PC-3 (cell line): Measurements from ENCODE around the gene SLC44A5.

ENCODE experiments used
- CTCF ChIP-seq: fragments of 300-600 bp; sonication (generic); conservative IDR thresholded peaks from 2 replicates; pipeline ENCODE4 v1.5.1; 2017; ENCODE audit warnings: antibody characterized with exemption, low read depth, mild to moderate bottlenecking, low read length
- EZH2 ChIP-seq: fragments of 300-600 bp; sonication (generic); IDR thresholded peaks from one replicate; pipeline ENCODE4 v1.6.1; 2017; ENCODE audit warnings: antibody characterized with exemption, mild to moderate bottlenecking, low read length; ENCODE audit not compliant: unreplicated experiment

DNA sequence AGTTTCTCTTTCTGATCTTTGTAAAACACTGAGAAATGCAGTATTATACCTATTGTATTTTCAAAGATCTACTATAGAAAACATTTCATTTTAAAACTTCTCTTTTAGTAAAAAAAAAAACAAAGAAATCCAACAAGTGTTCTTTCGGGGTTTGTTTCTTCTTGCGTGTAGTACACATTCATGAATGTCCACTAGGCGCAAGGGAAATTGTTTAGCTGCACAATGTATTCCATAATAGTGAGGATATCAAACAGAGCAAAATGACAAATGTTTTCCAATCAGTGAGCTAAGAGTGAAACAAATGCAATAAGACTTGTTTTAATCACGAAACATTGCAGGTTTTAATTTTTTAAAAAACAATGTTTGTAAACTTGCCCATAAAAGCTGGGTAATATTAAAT is 408.2 kb downstream of the SLC44A5 start:
- TF ChIP-seq CTCF = no peak
- no peak for TF ChIP-seq EZH2
